Activated CD4-positive, CD25-positive, alpha-beta regulatory T cell treated with anti-CD3 and anti-CD28 coated beads, Interleukin-2, amount 50 U/mL, for 24 hours (primary cell): ENCODE data around the gene RAB20.
A peak's percentile ranks its signal among the peaks of the same experiment; 100 is the strongest.

ENCODE experiments used
- ATAC-seq, 2 donors: fragments of 150-1000 bp; cut with Tn5 transposase; one replicate each; pipeline ENCODE4 v1.10.0; 2021; ENCODE audit warnings: mild to moderate bottlenecking in 1 of 2, moderate library complexity in 1 of 2

Gene RAB20

DNA sequence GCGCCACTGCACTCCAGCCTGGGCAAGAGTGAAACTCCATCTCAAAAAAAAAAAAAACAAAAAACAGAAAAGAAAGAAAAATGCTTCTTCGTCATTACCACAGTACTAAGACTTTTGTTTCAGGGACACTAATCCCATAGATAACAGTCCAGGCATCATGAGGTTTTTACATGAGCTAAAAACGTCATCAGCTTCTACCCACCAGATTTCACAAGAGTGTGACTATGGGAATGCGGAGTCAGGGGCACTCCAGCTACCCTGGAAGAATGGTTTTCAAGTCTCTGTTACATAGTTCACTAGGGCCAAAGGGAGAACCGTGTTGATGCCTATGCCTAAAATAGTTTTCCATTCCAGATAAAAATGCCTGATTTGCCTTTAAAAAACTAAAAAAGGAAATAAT lies 33.2 kb downstream of the RAB20 start:
- no peak for ATAC-seq

DNA sequence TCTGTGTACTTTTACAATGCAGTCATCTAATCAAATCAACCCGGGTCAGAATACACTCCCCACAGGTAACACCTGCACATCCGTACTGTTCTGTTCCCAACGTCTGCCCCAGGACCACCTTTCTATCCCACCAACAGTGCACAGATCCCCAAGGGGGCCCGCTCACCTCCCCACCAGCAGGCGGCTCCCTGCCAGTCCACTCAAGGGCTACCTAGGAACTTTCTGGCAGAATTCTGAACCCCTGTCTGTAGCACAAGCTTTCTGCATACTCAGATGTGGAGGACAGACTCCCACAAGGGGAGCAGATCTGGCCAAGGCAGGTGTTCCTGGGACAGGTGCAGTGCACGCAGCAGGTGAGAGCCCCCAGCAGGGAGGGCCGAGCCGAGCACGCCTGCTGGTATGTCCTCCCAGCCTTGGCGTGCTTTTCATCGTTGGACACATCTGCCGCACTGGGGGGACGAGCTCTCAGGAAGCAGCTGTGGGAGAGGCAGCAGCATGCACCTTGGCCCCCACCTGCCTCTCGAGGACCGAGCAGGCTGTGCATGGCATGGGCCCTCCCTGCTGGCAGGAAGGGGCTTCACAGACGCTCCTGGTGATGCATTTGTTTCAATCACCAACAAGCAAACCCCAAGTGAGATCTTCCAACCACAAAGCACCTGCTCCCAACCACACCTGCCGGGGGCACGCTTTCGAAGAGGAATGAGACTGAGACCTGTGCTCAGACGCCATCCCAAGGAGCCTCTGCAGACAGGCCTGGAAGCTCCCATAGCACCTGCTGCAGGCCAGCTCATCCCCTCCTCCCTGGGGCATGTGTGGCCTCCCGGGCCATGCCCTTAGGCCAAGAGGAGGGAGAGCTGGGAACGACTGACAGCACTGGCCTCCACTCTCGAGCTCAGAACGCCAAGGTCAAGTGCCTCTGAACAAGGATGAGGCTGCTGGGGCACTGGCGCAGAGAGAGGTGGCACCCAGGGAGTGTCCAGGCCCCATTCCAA lies 35.9 kb downstream of the RAB20 start:
- ATAC-seq: peak in 1 of 2 donors; percentile 13

DNA sequence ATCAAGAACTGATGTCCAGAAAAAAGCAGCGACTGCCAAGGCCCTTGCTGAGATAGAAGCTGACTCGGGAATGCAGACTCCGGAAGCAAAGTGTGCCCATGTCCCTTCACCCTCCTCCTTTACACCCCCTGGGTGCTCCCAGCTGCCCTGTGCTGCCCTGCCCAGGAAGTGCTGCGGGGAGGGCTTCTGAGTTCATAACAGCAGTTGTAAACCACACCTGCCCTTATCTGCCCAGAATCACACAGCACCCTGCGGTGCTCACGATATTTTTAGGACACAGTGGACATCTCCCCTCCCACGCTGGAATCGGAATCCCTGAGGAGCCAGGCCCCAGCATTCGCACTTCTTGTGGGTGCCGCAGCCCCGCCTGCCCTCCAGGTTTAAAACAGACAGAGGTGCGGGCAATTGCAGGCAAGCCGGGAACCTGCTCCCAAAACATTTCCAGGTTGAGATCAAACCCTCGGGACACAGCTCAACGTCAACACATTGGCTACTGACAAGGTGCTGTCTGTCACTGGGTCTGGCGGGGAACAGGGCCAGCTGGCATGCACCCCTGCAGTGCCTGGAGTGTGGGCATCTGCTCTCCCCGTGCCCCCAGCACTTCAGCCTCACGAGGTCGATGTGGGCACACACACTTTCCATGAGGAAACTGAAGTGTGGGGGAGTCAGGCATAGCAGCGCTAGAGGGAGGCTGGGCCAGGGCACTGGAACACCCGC lies 36.8 kb downstream of the RAB20 start:
- peak in 1 of 2 donors; percentile 31 for ATAC-seq

DNA sequence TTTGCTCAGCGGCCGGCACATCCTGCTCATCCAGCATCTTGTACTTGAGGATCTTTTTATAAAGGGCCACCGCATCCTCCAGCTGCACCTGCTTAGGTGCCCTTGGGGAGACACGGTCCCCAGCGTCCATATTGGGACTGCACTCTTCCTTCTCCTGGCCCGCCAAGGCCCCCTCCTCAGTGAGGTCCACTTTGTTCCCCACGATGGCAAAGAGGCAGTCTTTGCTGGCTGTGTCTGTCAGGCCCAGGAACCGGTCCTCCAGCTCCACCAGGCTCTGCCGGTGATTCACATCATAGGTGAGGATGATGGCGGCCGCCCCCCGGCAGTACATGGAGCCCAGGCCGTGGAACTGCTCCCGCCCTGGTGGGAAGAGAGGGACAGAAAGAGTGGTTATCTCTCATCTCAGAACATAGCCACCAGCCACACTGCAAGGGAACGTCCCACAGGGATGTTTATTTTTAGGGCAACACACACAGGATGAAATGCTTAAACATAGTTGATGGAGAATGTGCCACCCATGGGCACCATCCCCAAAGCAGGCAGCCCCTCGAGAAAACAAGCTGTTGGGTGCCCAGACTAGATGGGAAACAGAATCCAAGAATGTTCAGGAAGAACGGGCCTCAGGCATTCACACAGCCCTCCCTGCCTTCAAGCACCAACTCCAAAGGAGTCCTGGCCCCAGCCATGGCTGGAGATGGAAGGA lies 37.5 kb downstream of the RAB20 start:
- ATAC-seq: no peak

DNA sequence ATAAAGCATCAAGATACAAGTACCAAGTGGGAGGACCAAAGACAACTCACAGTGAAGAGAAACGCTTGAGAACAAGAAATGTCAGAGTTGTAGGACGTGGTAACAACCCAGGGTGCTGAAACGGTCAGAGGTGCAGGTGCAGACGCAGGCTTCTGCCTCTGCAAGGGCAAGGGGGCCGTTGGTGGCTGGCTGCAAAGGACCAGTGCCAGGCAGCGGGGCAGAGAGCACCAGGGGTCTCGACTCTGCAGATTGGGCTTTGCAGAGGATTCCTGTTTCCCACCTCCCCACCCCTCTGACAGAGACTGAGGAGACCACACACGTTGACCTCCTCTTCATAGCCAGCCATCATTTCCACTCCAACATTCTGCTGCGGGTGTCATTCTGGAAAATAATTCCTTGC lies 38.3 kb downstream of the RAB20 start:
- ATAC-seq: no peak

DNA sequence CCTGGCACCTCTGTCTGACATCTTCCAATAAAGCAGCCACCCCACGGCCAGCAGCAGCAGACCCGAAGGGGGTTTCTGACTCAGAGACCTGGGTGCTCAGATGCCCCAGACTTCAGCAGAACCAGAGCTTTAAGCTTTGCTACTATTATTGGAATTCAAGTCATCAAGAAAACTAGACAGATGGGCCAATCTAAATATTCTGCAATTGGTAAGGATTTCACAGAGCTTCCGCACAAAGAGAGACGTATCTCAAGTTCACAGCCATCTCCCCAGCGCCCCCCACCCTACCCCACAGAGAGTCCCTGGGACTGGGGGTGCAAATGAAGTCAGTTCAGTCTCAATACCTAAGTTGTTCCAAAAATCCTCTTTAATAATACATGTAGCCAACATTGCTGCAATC lies 38.8 kb downstream of the RAB20 start:
- ATAC-seq: no peak

DNA sequence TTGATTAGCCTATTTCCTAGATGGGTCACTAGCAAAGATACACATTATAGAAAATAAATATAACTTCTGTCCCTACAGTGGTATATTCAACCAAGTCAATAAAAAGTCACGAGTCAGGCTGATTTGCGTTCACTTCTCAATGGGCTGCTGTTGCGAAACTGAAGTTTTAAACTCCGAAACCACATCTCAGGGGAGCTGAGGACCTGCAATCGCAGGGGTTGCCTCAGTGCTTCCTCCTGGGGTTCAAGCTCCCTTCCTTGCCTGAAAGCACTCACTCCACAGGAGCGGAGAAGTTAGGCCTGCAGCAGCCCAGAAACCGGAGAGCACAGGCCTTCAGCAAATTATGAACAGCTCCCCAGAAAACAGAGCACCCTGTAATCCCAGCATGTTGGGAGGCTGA lies 39.6 kb downstream of the RAB20 start:
- ATAC-seq: no peak

DNA sequence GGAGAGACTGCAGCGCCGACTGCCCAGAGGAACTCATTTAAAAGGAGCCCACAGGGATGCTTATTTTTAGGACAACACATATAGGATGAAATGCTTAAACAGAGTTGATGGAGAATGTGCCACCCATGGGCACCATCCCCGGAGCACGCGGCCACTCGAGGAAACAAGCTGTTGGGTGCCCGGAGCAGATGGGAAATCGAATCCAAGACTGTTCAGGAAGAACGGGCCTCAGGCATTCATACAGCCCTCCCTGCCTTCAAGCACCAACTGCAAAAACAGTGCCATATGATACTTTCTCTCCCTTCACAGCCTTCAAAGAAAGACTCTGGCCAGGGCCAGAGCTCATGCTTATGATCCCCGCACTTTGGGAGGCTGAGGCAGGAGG lies 40.2 kb downstream of the RAB20 start:
- ATAC-seq: no peak

DNA sequence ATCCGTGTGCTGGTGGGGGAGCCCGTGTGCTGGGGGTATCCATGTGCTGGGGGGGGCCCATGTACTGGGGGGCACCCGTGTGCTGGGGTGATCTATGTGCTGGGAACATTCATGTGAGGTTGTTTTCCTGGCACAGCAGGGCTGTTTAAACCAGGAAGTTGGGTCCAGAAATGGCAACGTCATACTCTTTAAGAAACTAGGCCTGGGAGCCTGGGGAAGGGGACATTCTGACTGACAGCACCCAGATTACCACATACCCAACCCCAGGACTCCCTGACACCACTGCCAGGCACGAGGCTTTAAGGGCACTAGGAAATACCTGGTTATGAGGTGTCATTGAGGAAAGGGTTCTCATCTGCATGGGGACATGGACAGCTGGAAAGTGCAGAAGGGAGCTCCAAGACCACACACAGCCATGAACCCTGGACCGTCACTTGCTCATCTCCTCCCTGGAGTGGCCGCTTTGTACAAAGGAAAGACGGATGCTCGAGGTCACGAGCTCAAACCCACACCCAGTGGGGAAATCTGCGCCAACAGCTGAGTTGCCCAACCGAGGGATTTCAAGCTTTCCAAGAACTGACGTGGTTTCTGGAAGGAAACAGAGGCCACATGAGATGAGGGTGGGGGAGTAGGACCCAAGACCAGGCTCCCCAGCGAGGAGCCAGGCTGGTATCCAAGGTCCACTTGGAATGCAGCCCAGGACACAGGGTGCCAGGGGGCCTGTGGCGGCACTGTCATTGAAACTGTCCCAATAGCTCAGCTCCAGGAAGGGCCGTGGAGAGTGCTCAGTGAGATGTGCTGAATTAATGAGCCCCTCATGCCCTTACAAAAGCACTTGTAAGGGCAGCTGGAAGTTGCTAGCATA lies 40.9 kb downstream of the RAB20 start:
- ATAC-seq: no peak

DNA sequence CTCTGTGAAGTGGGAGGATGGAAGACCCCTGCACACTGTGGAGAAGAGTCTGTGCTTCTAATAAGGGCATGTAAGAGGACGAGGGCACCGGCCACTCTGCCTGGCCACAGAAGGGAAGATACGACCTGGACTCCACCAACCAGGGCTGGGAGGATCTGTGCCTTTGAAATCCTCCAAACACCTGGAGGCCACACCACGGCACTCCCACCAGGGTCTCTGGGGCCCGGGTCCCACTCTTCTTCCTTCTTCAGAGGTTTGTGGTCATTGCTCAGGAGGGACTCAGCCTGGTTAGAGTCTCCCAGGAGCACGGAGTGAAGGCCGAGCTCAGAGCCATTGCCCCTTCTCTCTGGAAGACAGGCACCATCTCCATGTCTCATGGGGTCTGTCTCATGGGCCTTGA lies 42.0 kb downstream of the RAB20 start:
- no peak for ATAC-seq

DNA sequence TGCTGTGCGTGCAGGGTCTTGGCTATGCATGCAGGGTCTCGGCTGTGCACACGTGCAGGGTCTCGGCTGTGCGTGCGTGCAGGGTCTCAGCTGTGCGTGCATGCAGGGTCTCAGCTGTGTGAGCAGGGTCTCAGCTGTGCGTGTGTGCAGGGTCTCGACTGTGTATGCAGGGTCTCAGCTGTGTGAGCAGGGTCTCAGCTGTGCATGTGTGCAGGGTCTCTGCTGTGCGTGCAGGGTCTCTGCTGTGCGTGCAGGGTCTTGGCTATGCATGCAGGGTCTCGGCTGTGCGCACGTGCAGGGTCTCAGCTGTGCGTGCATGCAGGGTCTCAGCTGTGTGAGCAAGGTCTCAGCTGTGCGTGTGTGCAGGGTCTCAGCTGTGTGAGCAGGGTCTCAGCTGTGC lies 42.5 kb downstream of the RAB20 start:
- ATAC-seq: no peak

DNA sequence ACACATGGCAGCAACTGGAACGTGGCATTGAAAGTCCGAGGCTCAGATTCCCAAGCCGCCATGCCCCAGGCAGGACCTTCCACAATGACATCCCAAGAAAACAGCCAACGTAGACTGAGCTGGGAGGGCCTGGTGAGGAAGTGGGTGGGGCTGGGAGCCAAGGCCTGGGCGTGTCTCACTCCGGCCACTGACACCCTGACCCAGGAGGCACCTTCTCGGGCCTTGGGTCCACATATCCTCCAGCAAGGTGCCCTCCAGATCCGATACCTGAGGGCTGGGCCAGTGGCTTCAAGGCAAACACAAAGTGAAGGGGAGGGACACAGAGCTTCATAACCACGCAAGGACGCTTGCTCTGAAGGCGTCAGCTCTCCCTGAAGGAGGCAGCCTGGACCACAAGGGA lies 43.0 kb downstream of the RAB20 start:
- ATAC-seq: no peak

DNA sequence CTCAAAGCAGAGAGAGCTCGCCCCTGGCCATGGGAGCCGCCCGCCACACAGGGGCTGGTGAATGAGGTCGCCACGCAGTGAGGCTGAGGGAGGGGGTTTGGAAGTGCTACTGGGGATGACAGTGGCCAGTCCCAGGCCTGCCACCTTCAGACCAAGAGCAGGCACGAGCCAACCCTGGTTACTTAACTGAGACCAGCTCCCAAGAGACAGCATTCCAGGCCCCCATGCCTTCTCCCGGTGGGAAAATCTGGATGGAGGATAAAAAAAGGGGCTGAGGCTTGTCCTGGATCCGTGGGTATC lies 43.3 kb downstream of the RAB20 start:
- no peak for ATAC-seq

DNA sequence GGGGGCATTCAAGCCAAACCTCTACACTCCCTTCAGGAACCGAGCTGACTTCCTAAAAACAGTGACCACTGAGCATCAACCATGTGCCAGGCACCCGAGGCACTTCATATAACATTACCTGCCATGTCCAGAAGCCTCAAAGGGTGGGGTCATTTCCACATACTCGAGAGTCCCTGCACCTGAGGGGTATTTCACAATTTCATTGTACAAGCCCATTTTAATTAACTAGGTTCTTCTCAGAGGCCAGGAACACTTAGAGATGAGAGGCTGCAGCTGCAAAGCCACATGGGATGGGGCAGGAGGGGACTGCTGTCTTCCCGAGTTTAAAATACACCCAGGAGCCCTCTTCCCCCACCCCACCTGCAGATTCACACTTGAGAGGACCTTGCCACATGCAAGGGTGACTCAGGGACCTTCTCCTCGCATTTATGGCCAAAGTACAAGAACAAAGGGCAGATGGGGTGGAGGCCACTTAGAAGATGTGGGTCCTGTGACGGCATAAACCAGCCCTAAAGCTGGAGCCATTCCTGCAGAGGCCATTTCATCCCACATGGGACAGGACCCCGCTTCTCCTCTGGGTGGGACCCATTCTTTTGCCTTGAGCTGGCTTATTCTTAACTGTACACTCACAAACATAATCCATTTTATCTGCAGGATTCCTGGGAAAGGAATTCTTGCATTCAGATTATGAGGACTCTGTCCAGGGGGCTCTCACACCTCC lies 43.9 kb downstream of the RAB20 start:
- no peak for ATAC-seq

DNA sequence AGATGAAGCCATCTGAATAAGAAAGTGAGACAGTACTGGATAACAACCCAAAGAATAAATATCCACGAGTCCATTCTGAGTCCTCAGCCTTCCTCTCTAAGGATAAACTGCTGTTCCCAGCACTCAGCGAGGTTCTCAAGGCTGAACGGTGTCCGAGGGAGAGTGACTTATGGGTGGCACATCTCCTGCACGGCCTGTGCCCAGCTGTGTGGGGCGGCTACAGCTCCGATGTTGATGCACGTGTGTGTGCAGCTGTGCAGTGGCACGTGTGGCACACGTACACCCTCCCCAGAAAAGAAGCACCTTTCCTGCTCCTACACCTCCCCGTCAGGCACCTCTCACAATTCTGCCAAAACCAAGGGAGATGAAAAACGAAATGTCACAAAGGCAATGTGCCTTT lies 45.0 kb downstream of the RAB20 start:
- ATAC-seq: no peak

DNA sequence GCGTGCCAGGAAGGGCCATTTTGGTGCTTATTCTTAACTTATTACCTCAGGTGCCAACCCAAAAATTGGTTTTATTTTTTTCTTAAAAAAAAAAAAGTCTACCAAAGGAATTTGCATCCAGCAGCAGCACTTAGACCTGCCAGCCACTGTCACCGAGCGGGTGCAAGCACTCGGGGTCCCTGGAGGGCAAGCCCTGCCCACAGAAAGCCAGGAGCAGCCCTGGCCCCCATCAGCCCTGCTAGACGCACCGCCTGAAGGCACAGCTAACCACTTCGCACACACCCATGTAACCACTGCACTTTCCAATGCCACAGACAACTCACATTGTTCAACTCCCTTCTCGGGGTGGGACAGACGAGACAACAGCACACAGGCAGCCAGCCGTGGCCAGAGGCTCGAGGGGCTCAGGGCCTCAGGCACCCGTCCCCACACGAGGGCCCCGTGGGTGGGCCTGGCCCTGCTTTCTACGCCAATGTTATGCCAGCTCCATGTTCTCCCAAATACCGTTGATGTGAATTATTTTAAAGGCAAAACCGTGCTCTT lies 49.3 kb downstream of the RAB20 start:
- ATAC-seq: no peak

DNA sequence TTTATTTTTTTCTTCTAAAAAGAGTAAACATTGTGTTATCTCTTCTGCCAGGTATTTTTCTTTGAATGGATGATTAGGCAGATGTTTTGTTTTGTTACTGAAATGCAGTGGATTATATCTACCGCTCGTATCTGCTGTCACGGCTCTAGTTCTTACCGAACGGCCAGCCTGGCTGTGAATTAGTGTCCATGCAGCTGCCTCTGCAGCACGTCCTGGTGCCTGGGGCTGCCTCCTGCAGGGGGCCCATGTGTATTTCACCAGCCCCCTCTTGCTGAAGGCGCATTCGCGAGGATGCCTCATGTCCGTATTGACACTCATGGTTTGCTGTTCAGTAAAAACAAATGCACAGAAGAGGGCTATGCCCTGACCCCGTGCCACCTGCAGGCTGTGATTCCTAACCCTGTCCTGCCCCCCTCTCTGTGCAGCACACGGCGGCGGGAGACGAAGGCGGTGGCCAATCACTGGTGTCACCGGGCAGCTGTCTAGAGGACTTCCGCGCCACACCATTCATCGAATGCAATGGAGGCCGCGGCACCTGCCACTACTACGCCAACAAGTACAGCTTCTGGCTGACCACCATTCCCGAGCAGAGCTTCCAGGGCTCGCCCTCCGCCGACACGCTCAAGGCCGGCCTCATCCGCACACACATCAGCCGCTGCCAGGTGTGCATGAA lies 49.9 kb downstream of the RAB20 start:
- ATAC-seq: no peak

DNA sequence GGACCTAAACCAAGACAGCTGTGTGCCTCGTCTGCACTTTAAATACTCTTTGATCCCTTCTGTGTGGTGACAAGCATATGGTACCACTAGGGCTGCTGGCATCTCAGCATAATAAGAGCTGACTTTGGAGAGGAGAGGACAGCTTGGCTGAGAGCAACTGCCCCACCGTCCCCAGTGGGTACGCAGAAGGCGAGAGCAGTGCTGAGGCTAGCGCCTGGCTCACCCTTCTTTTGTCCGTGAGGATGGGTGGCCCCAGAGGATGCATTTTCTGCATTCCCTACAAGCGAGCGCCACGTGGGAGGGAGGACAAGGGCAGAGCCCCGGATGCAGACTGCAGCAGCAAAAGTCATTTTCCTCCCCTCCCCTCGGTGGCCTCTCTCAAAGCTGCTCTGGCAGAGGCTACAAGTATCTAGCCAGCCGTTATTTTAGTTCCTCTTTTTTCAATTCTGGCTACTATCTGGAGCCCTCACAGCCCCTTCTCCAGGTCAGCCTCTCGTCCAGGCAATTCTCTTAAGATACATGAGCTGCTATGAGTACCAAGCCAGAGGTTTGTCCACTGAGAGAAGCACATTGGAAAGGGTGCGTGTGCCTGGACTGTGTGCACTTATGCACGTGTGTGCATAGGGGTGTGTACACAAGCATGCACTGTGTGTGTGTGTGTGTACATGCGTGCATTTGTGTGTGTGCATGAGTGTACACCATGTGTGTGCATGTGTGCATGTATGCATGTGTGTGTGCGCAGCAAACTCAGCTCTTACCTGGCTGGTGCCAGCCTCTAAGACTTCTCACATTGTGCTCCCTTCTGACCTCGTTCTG lies 51.3 kb downstream of the RAB20 start:
- ATAC-seq: peak in 1 of 2 donors; percentile 35

DNA sequence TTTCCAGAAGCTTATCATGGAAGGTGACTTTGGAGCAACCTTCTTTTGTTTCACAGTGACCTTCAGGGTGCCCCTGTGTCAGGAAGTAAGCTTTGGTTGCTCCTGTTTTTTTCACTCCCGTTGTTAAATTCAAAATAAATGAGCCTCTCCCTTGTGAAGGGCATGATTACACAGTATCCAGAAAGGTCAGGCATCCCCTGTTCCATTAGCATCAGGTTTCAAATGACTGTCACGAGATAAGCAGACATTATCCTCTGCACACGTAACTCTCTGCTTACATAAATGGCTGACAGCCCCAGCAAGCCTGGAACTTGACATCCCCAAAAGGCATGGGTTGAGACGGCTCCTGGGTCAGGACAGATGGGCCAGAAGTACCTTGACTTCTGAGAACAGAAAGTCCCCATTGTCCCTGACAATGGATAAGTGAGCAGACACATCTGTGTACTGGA lies 52.0 kb downstream of the RAB20 start:
- no peak for ATAC-seq
